NCI-H187 treated with DMSO at 0.1 percent for 48 hours (cell line): Measurements from ENCODE around the gene MYO5C.

ENCODE experiments used
- DNase-seq: peaks from one replicate; lab custom pipeline; 2025; lab: John Stamatoyannopoulos, UW

Gene MYO5C

GRCh38 chr15:52278636-52279367 is 16.8 kb downstream of the MYO5C start:
- no peak for DNase-seq

GRCh38 chr15:52278135-52278534 is 17.5 kb downstream of the MYO5C start:
- DNase-seq = no peak

GRCh38 chr15:52277575-52277974 is 18.0 kb downstream of the MYO5C start:
- DNase-seq = no peak

GRCh38 chr15:52276256-52276770 is 19.3 kb downstream of the MYO5C start:
- no peak for DNase-seq

- no peak for DNase-seq
Observed at GRCh38 chr15:52263563-52264282, 31.9 kb downstream of the MYO5C start.

- DNase-seq = no peak
Observed at GRCh38 chr15:52262364-52262763, 33.2 kb downstream of the MYO5C start.

- DNase-seq = no peak
Observed at GRCh38 chr15:52261498-52262242, 33.9 kb downstream of the MYO5C start.

- no peak for DNase-seq
Observed at GRCh38 chr15:52261026-52261425, 34.6 kb downstream of the MYO5C start.

GRCh38 chr15:52259503-52259902 is 36.1 kb downstream of the MYO5C start:
- no peak for DNase-seq

- DNase-seq = no peak
Observed at GRCh38 chr15:52258461-52258860, 37.1 kb downstream of the MYO5C start.

- DNase-seq = no peak
Observed at GRCh38 chr15:52257734-52258062, 37.9 kb downstream of the MYO5C start.

- DNase-seq = no peak
Observed at GRCh38 chr15:52256930-52257733, 38.5 kb downstream of the MYO5C start.

- no peak for DNase-seq
Observed at GRCh38 chr15:52256366-52256765, 39.2 kb downstream of the MYO5C start.

- DNase-seq = no peak
Observed at GRCh38 chr15:52255935-52256334, 39.7 kb downstream of the MYO5C start.

GRCh38 chr15:52255008-52255407 is 40.6 kb downstream of the MYO5C start:
- no peak for DNase-seq

GRCh38 chr15:52254391-52254790 is 41.2 kb downstream of the MYO5C start:
- no peak for DNase-seq

- no peak for DNase-seq
Observed at GRCh38 chr15:52252781-52253180, 42.8 kb downstream of the MYO5C start.

GRCh38 chr15:52251144-52251860 is 44.3 kb downstream of the MYO5C start:
- DNase-seq = no peak

GRCh38 chr15:52247461-52247860 is 48.1 kb downstream of the MYO5C start:
- DNase-seq = no peak

GRCh38 chr15:52246686-52247431 is 48.7 kb downstream of the MYO5C start:
- no peak for DNase-seq
